Activated CD4-positive, alpha-beta T cell treated with anti-CD3 and anti-CD28 coated beads for 24 hours (primary cell): Measurements from ENCODE around the gene KRTAP2-2.
"Not testable (repeated sequence)": the region's sequence is repeated elsewhere in the genome, so short reads cannot be mapped to it uniquely, and the experiment has no call there.

Experiments used
- DNase-seq, 2 donors: peaks; one replicate each; pipeline ENCODE4 v3.0.0-alpha.2; 2020; ENCODE audit warnings: low read depth in 2 of 2

The KRTAP2-2 gene

GRCh38 chr17:41055130-41055529 lies at the start of gene KRTAP2-2:
TSS of gene KRTAP2-2 (minus strand) at chr17:41055230. CDS start at chr17:41055211, 19 bp downstream.
- not testable (repeated sequence) for DNase-seq

GRCh38 chr17:41104386-41105038 lies 49.5 kb upstream of the KRTAP2-2 start:
- not testable (repeated sequence) for DNase-seq

GRCh38 chr17:41103896-41104295 lies 48.9 kb upstream of the KRTAP2-2 start:
- DNase-seq, result no peak

GRCh38 chr17:41101586-41102259 lies 46.7 kb upstream of the KRTAP2-2 start, which contains the start of gene KRTAP4-16:
TSS of gene KRTAP4-16 (minus strand) at chr17:41102209. CDS start at chr17:41102209, 0 bp downstream.
- no peak for DNase-seq

- DNase-seq, result not testable (repeated sequence)
Measured at GRCh38 chr17:41099682-41100480, 44.9 kb upstream of the KRTAP2-2 start.

- DNase-seq, result no peak
Measured at GRCh38 chr17:41098481-41098880, 43.5 kb upstream of the KRTAP2-2 start.

GRCh38 chr17:41098042-41098441 lies 43.0 kb upstream of the KRTAP2-2 start, which contains the start of gene KRTAP4-8:
TSS of gene KRTAP4-8 (minus strand) at chr17:41098142. CDS start at chr17:41098084, 58 bp downstream.
- DNase-seq, result no peak

GRCh38 chr17:41096055-41096454 lies 41.0 kb upstream of the KRTAP2-2 start:
- no peak for DNase-seq

- DNase-seq, result not testable (repeated sequence)
Measured at GRCh38 chr17:41088760-41089352, 33.8 kb upstream of the KRTAP2-2 start.

GRCh38 chr17:41084100-41084856 lies 29.2 kb upstream of the KRTAP2-2 start, which contains the start of gene KRTAP4-7:
TSS of gene KRTAP4-7 (plus strand) at chr17:41084150. CDS start at chr17:41084207, 57 bp downstream.
- DNase-seq, result not testable (repeated sequence)

- DNase-seq, result not testable (repeated sequence)
Measured at GRCh38 chr17:41083427-41083826, 28.4 kb upstream of the KRTAP2-2 start.

- DNase-seq, result no peak
Measured at GRCh38 chr17:41082626-41083025, 27.6 kb upstream of the KRTAP2-2 start.

- no peak for DNase-seq
Measured at GRCh38 chr17:41076788-41077187, 21.8 kb upstream of the KRTAP2-2 start.

GRCh38 chr17:41073676-41074075 lies 18.6 kb upstream of the KRTAP2-2 start:
- no peak for DNase-seq

GRCh38 chr17:41071606-41072360 lies 16.8 kb upstream of the KRTAP2-2 start:
- DNase-seq, result no peak

GRCh38 chr17:41069031-41069430 lies 14.0 kb upstream of the KRTAP2-2 start:
- no peak for DNase-seq

GRCh38 chr17:41067281-41067680 lies 12.3 kb upstream of the KRTAP2-2 start:
- no peak for DNase-seq

- no peak for DNase-seq
Measured at GRCh38 chr17:41065829-41066624, 11.0 kb upstream of the KRTAP2-2 start, which contains the start of gene KRTAP2-4. TSS of gene KRTAP2-4 (minus strand) at chr17:41065879. CDS start at chr17:41065845, 34 bp downstream.

GRCh38 chr17:41065016-41065689 lies 10.1 kb upstream of the KRTAP2-2 start:
- DNase-seq, result not testable (repeated sequence)
